OCI-LY7 (cell line): ENCODE measurements around the gene DNAAF1.

Experiments
- CTCF ChIP-seq: fragments of 200-600 bp; sonication (generic); conservative IDR thresholded peaks from 2 replicates; pipeline ENCODE4 v1.5.1; 2014; ENCODE audit warnings: mild to moderate bottlenecking, antibody characterized with exemption, low read length, moderate library complexity, mixed read lengths
- EZH2phosphoT487 ChIP-seq: fragments of 200-600 bp; sonication (generic); IDR thresholded peaks from 2 replicates; pipeline ENCODE4 v1.6.1; 2018; ENCODE audit warnings: low read depth, borderline replicate concordance, mild to moderate bottlenecking, mixed run types, antibody characterized with exemption, low read length, moderate library complexity, mixed read lengths

- TF ChIP-seq CTCF (no peak), EZH2phosphoT487 (no peak)
Observed at GRCh38 chr16:84155226-84155625, 10.1 kb downstream of the DNAAF1 start.
